Measurements from ENCODE around the gene OPHN1. TPM values are rescaled to one million over a fixed set of nuclear protein-coding genes. Genes with fewer than 3 reads are reported as not detected.

OPHN1 gene
- total RNA-seq, 1 experiment from 2014 or later, result 4.0 TPM

- Mint-ChIP-seq H3K9me3 (ENCODE audit: unreplicated experiment) (no peaks in the 10 kb centered on the region), H3K27ac (ENCODE audit: low read depth, unreplicated experiment) (no peak overlapping the region), H3K4me3 (ENCODE audit: unreplicated experiment) (no peak overlapping the region), H3K27me3 (ENCODE audit: insufficient read depth, unreplicated experiment) (peaks cover 29% of the 10 kb centered on the region), H3K36me3 (ENCODE audit: insufficient read depth, unreplicated experiment) (no peaks in the 10 kb centered on the region), H3K4me1 (ENCODE audit: insufficient read depth, unreplicated experiment) (no peaks in the 10 kb centered on the region)
- peak; percentile 40 for DNase-seq (ENCODE audit: unreplicated experiment)
- ChIA-PET CTCF (interaction anchor here (0.6 to 1.8 kb wide), 9 partner anchors 12 to 1952 kb away, joined by 3 to 8 read pairs (median 3); no protein-coding TSS in a partner anchor), POLR2A (no interaction called here)
- TF ChIP-seq, protein P1, sequence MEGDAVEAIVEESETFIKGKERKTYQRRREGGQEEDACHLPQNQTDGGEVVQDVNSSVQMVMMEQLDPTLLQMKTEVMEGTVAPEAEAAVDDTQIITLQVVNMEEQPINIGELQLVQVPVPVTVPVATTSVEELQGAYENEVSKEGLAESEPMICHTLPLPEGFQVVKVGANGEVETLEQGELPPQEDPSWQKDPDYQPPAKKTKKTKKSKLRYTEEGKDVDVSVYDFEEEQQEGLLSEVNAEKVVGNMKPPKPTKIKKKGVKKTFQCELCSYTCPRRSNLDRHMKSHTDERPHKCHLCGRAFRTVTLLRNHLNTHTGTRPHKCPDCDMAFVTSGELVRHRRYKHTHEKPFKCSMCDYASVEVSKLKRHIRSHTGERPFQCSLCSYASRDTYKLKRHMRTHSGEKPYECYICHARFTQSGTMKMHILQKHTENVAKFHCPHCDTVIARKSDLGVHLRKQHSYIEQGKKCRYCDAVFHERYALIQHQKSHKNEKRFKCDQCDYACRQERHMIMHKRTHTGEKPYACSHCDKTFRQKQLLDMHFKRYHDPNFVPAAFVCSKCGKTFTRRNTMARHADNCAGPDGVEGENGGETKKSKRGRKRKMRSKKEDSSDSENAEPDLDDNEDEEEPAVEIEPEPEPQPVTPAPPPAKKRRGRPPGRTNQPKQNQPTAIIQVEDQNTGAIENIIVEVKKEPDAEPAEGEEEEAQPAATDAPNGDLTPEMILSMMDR (IDR thresholded peaks at IDR 0.05; ENCODE audit: unreplicated experiment), result peak; percentile 65
- no TSS peak for BruUV-seq (replicated peaks)
- intact Hi-C loops (cut with micrococcal nuclease), result loop anchor here (5.0 to 10.0 kb wide), 3 partner anchors 589 to 1951 kb away; no protein-coding TSS in a partner anchor
These were observed 287.2 kb downstream of the OPHN1 start for GRCh38 chrX:68146054-68146453.

DNA sequence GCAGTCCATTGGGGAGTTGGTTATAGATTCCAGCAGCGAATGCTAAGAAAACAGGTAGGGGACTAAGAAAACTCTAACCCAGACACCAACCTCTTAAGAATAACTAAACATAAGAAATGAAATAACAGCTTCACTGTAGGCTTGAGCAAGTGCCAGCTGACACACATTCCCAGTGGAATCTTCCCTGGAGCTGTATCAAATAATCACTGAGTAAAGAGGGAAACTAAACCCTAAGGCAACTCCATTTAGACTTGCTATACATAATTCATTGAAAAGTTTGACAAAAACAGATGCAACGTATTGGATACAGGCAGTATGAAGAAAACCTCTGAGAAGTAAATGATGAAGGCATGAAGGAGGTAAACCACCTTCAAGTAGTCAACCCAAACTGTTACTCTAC lies 293.5 kb downstream of the OPHN1 start:
- no TSS peak for BruUV-seq (replicated peaks)
- no peaks in the 10 kb centered on the region for H3K36me3 Mint-ChIP-seq (ENCODE audit: insufficient read depth, unreplicated experiment)
- ChIA-PET POLR2A (no interaction called here), CTCF (no interaction called here)
- no peak overlapping the region for H3K4me3 Mint-ChIP-seq (ENCODE audit: unreplicated experiment)
- TF ChIP-seq, protein P1 (IDR thresholded peaks at IDR 0.05; ENCODE audit: unreplicated experiment), result no peak
- intact Hi-C loops (cut with micrococcal nuclease), result loop anchor here (10.0 kb wide), 1 partner anchor 1945 kb away; no protein-coding TSS in a partner anchor
- peaks cover 12% of the 10 kb centered on the region for H3K27me3 Mint-ChIP-seq (ENCODE audit: insufficient read depth, unreplicated experiment)
- DNase-seq (ENCODE audit: unreplicated experiment), result no peak
- no peaks in the 10 kb centered on the region for H3K9me3 Mint-ChIP-seq (ENCODE audit: unreplicated experiment)
- no peak overlapping the region for H3K27ac Mint-ChIP-seq (ENCODE audit: low read depth, unreplicated experiment)
- H3K4me1 Mint-ChIP-seq (ENCODE audit: insufficient read depth, unreplicated experiment), result no peaks in the 10 kb centered on the region

DNA sequence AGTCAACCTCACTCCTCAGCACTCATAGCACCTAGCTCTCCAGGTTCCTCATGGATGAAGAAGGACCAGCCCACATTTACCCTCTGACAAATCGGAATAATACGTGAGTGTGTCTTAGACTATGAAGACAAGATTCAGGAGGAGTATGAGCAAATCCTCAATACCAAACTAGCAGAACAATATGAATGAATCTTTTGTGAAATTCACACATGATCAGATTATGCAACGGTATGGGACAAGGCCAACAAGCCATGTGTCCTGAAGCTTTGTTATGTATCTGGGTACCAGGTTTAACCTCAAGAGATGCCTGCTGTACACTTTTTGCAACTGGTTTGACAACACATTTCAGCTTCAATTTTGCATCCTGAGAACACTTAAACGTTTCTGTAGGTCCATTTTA lies 300.1 kb downstream of the OPHN1 start:
- BruUV-seq (replicated peaks), result no TSS peak
- Mint-ChIP-seq H3K9me3 (ENCODE audit: unreplicated experiment) (peaks cover 5% of the 10 kb centered on the region), H3K4me3 (ENCODE audit: unreplicated experiment) (no peak overlapping the region), H3K4me1 (ENCODE audit: insufficient read depth, unreplicated experiment) (no peaks in the 10 kb centered on the region), H3K27ac (ENCODE audit: low read depth, unreplicated experiment) (no peak overlapping the region), H3K36me3 (ENCODE audit: insufficient read depth, unreplicated experiment) (no peaks in the 10 kb centered on the region), H3K27me3 (ENCODE audit: insufficient read depth, unreplicated experiment) (no peaks in the 10 kb centered on the region)
- intact Hi-C loops (cut with micrococcal nuclease), result no loop called here
- no peak for DNase-seq (ENCODE audit: unreplicated experiment)
- TF ChIP-seq, protein P1 (IDR thresholded peaks at IDR 0.05; ENCODE audit: unreplicated experiment), result no peak
- CTCF ChIA-PET, result interaction anchor here (1.2 kb wide), 1 partner anchor 13 kb away, joined by 5 read pairs; no protein-coding TSS in a partner anchor
- POLR2A ChIA-PET, result no interaction called here

GRCh38 chrX:68132749-68133148 lies 300.5 kb downstream of the OPHN1 start:
- Mint-ChIP-seq H3K27ac (ENCODE audit: low read depth, unreplicated experiment) (no peak overlapping the region), H3K27me3 (ENCODE audit: insufficient read depth, unreplicated experiment) (no peaks in the 10 kb centered on the region), H3K36me3 (ENCODE audit: insufficient read depth, unreplicated experiment) (no peaks in the 10 kb centered on the region), H3K9me3 (ENCODE audit: unreplicated experiment) (peaks cover 5% of the 10 kb centered on the region), H3K4me1 (ENCODE audit: insufficient read depth, unreplicated experiment) (no peaks in the 10 kb centered on the region), H3K4me3 (ENCODE audit: unreplicated experiment) (no peak overlapping the region)
- no TSS peak for BruUV-seq (replicated peaks)
- POLR2A ChIA-PET, result no interaction called here
- TF ChIP-seq, protein P1 (IDR thresholded peaks at IDR 0.05; ENCODE audit: unreplicated experiment), result no peak
- DNase-seq (ENCODE audit: unreplicated experiment), result no peak
- CTCF ChIA-PET, result no interaction called here
- intact Hi-C loops (cut with micrococcal nuclease), result no loop called here
